Loucy (cell line): ENCODE measurements around the gene MCEMP1.

Source experiments
- H2AFZ ChIP-seq: fragments of 200-600 bp; sonication (generic); 2 replicates; pipeline ENCODE4 v1.6.0; 2016; ENCODE audit warnings: antibody characterized with exemption, mild to moderate bottlenecking, low read length, moderate library complexity
- H3F3A ChIP-seq: fragments of 200-600 bp; 2 replicates; pipeline ENCODE4 v1.6.0; 2016; ENCODE audit warnings: antibody characterized with exemption, low read depth, mild to moderate bottlenecking
- H3K27me3 ChIP-seq: fragments of 200-600 bp; sonication (generic); 2 replicates; pipeline ENCODE4 v1.6.1; 2014; ENCODE audit warnings: low read length, mild to moderate bottlenecking; ENCODE audit not compliant: insufficient read depth, poor library complexity, severe bottlenecking
- H3K36me3 ChIP-seq: fragments of 200-600 bp; sonication (generic); 2 replicates; pipeline ENCODE4 v1.6.1; 2016; ENCODE audit warnings: low read length; ENCODE audit not compliant: insufficient read depth
- H3K4me1 ChIP-seq: fragments of 200-600 bp; sonication (generic); 2 replicates; pipeline ENCODE4 v1.5.1; 2014; ENCODE audit warnings: low read length, mild to moderate bottlenecking; ENCODE audit not compliant: insufficient read depth, poor library complexity, severe bottlenecking
- H3K4me2 ChIP-seq: fragments of 200-600 bp; sonication (generic); 2 replicates; pipeline ENCODE4 v1.6.0; 2014; ENCODE audit warnings: antibody characterized with exemption, low read length, low read depth, mild to moderate bottlenecking; ENCODE audit not compliant: poor library complexity, severe bottlenecking
- H3K4me3 ChIP-seq: fragments of 200-600 bp; sonication (generic); 2 replicates; pipeline ENCODE4 v1.5.1; 2014; ENCODE audit warnings: low read length, mild to moderate bottlenecking, mixed read lengths; ENCODE audit not compliant: poor library complexity, severe bottlenecking
- H3K79me2 ChIP-seq: fragments of 200-600 bp; sonication (generic); 2 replicates; pipeline ENCODE4 v1.6.1; 2014; ENCODE audit warnings: low read length; ENCODE audit not compliant: insufficient read depth
- H3K9ac ChIP-seq: fragments of 200-600 bp; sonication (generic); 2 replicates; pipeline ENCODE4 v1.6.0; 2014; ENCODE audit warnings: mild to moderate bottlenecking, low read depth, low read length, moderate library complexity; ENCODE audit not compliant: poor library complexity, severe bottlenecking
- H3K9me2 ChIP-seq: fragments of 200-600 bp; sonication (generic); replicated peaks from 2 replicates; pipeline ENCODE4 v1.6.1; 2016; ENCODE audit warnings: low read depth, low read length, mixed read lengths
- H3K9me3 ChIP-seq: fragments of 200-600 bp; sonication (generic); 2 replicates; pipeline ENCODE4 v1.6.1; 2014; ENCODE audit warnings: mild to moderate bottlenecking, antibody characterized with exemption, low read length, low read depth; ENCODE audit not compliant: insufficient read depth
- H4K20me1 ChIP-seq: fragments of 200-600 bp; sonication (generic); 2 replicates; pipeline ENCODE4 v1.6.0; 2014; ENCODE audit warnings: antibody characterized with exemption, low read length, mild to moderate bottlenecking; ENCODE audit not compliant: insufficient read depth, poor library complexity, severe bottlenecking
- CTCF ChIP-seq: fragments of 200-600 bp; sonication (generic); conservative IDR thresholded peaks from 2 replicates; pipeline ENCODE4 v1.5.1; 2014; ENCODE audit warnings: mild to moderate bottlenecking, antibody characterized with exemption, low read length
- EZH2phosphoT487 ChIP-seq: fragments of 200-600 bp; IDR thresholded peaks from 2 replicates; pipeline ENCODE4 v1.6.1; 2018; ENCODE audit warnings: antibody characterized with exemption, mild to moderate bottlenecking, moderate library complexity, borderline replicate concordance

The MCEMP1 gene

GRCh38 chr19:7629347-7630054 is 47.4 kb upstream of the MCEMP1 start, which contains the start of the genes PET100 and XAB2:
TSS of gene PET100 (plus strand) at chr19:7629793. CDS start at chr19:7629834, 41 bp downstream.
TSS of gene XAB2 (minus strand) at chr19:7629545. CDS start at chr19:7629527, 18 bp downstream.
- H3K4me3 ChIP-seq = peak within 1 kb of the TSS; percentile 92
- peaks cover 3% of the 10 kb centered on the region; the same call in 1 of the 2 replicates for H3K36me3 ChIP-seq
- H4K20me1 ChIP-seq = peaks cover 19% of the 10 kb centered on the region
- H3K27me3 ChIP-seq = no peaks in the 10 kb centered on the region
- H3K9ac ChIP-seq = peak within 1 kb of the TSS; percentile 92
- H3K79me2 ChIP-seq = peaks cover 62% of the 10 kb centered on the region
- no peaks in the 10 kb centered on the region for H3F3A ChIP-seq
- H3K4me1 ChIP-seq = peaks cover 9% of the 10 kb centered on the region
- no peaks in the 10 kb centered on the region for H3K9me3 ChIP-seq
- H3K4me2 ChIP-seq = peak within 1 kb of the TSS; percentile 100
- TF ChIP-seq EZH2phosphoT487 (no peak), CTCF (no peak)
- H2AFZ ChIP-seq = peak within 1 kb of the TSS; percentile 71
- no peaks in the 10 kb centered on the region for H3K9me2 ChIP-seq

- H4K20me1 ChIP-seq = peaks cover 16% of the 10 kb centered on the region
- H3K79me2 ChIP-seq = peaks cover 55% of the 10 kb centered on the region
- no peak overlapping the region for H2AFZ ChIP-seq
These were observed 45.3 kb upstream of the MCEMP1 start for GRCh38 chr19:7631577-7631976.

GRCh38 chr19:7632340-7633203 is 44.3 kb upstream of the MCEMP1 start:
- no peak overlapping the region for H3K4me2 ChIP-seq
- no peak overlapping the region for H2AFZ ChIP-seq
- no peaks in the 10 kb centered on the region for H3K27me3 ChIP-seq
- no peaks in the 10 kb centered on the region for H3K36me3 ChIP-seq
- H3F3A ChIP-seq = no peaks in the 10 kb centered on the region
- no peaks in the 10 kb centered on the region for H3K9me3 ChIP-seq
- no peaks in the 10 kb centered on the region for H3K9me2 ChIP-seq
- no peak for TF ChIP-seq CTCF
- H3K79me2 ChIP-seq = peaks cover 45% of the 10 kb centered on the region
- no peak overlapping the region for H3K9ac ChIP-seq
- peaks cover 16% of the 10 kb centered on the region for H4K20me1 ChIP-seq
- no peak overlapping the region for H3K4me3 ChIP-seq
- H3K4me1 ChIP-seq = peaks cover 9% of the 10 kb centered on the region

More at GRCh38 chr19:7631577-7631976, 45.3 kb upstream of the MCEMP1 start:
- no peaks in the 10 kb centered on the region for H3K36me3 ChIP-seq
- no peaks in the 10 kb centered on the region for H3K27me3 ChIP-seq
- no peaks in the 10 kb centered on the region for H3K9me2 ChIP-seq
- H3K9me3 ChIP-seq = no peaks in the 10 kb centered on the region
- H3F3A ChIP-seq = no peaks in the 10 kb centered on the region
- H3K4me1 ChIP-seq = peaks cover 9% of the 10 kb centered on the region
- no peak overlapping the region for H3K4me3 ChIP-seq
- peak overlapping the region; percentile 100 for H3K4me2 ChIP-seq
- no peak for TF ChIP-seq EZH2phosphoT487
- TF ChIP-seq CTCF = no peak
- no peak overlapping the region for H3K9ac ChIP-seq
